GM12865 (cell line): ENCODE measurements around the gene MAP6D1.

Source experiments
- DNase-seq: peaks from one replicate; pipeline ENCODE4 v3.0.0; 2010; ENCODE audit warnings: low read depth
- H3K4me3 ChIP-seq: 2 replicates; pipeline ENCODE4 v1.5.1; 2011; ENCODE audit warnings: mild to moderate bottlenecking, low read depth, low read length, control low read depth
- TF ChIP-seq, protein P1 (sequence below): IDR thresholded peaks from 2 replicates; pipeline ENCODE4 v1.5.1; 2011; ENCODE audit warnings: low read length, control low read depth, low read depth, inconsistent platforms; ENCODE audit not compliant: insufficient read depth; ENCODE audit errors: missing control alignments

The MAP6D1 gene

DNA sequence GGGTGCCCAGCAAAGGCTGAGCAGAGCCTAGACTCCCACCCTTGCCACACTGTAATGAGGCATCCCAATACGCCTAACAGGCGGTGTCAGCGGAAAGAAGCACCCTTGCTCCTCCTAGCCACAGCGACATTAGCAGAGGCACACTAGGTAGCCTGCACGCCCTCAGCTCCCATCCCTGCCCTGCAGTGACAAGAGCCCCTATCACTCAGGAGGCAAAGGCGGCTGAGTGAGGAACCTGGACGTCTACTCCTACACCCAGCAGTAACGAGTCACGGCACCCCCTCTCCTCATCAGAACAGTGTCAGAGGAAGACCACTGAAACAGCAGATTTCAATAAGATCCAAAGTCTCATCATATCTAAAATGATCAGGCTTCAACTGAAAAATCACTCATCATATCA lies 12.0 kb upstream of the MAP6D1 start:
- DNase-seq = no peak
- H3K4me3 ChIP-seq = no peak overlapping the region
- TF ChIP-seq, protein P1, sequence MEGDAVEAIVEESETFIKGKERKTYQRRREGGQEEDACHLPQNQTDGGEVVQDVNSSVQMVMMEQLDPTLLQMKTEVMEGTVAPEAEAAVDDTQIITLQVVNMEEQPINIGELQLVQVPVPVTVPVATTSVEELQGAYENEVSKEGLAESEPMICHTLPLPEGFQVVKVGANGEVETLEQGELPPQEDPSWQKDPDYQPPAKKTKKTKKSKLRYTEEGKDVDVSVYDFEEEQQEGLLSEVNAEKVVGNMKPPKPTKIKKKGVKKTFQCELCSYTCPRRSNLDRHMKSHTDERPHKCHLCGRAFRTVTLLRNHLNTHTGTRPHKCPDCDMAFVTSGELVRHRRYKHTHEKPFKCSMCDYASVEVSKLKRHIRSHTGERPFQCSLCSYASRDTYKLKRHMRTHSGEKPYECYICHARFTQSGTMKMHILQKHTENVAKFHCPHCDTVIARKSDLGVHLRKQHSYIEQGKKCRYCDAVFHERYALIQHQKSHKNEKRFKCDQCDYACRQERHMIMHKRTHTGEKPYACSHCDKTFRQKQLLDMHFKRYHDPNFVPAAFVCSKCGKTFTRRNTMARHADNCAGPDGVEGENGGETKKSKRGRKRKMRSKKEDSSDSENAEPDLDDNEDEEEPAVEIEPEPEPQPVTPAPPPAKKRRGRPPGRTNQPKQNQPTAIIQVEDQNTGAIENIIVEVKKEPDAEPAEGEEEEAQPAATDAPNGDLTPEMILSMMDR = no peak

DNA sequence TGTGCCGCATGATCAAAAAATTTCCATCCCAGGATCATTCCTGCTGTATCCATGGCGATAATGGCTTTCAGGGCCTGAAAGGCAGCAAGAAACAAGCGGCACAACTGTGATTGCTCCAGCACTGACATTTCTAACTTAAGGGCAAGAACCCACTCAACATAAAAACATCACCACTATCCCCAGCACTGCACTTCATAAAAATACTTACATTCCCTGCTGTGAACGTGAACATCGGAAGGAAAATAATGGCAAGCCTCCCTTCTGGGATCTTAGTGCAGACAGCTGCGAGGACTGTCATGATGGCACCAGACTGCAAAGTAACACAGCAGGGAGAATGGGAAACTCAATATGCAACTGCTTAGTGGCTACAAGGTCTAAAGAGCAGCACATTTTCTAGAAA lies 8.1 kb upstream of the MAP6D1 start:
- no peak for DNase-seq
- no peak overlapping the region for H3K4me3 ChIP-seq
- TF ChIP-seq, protein P1 = no peak

DNA sequence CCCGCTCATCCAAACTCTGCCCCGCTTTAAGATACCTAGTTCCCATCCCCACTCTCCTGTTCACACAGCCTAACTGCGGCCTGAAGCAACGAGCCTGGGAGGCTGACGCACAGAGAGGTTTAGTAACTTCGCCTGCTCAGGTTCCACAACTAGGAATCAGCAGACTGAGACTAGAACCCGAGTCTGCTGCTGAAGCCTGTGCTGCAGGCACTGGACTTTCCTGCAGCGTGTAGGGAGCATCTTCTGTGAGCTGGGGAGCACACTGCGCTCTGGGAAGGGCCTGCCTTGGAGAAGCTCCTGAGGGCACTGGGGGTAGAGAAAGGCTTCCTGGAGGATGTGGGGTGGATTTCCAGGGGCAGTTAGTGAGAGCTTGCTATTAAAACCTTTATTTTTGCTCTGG lies 4.8 kb upstream of the MAP6D1 start:
- no peak overlapping the region for H3K4me3 ChIP-seq
- DNase-seq = no peak
- TF ChIP-seq, protein P1 = no peak

DNA sequence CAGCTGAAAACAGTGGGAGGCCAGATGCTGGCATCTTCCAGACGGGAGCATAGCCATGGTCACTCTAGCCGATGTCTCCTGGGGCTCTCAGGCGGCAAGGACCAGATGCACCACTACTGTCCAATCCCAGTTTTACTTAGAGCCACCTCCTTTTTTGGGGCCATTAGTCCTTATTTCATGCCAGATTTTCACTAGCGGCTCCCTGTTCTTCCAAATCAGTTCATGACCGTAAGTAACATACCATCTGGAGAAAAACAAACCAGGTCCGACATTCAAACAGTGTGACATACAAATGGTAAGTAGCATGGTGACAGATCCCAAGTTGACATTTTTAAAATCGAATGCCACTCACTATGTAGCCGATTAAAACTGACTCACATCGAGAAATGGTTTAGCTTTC lies 4.1 kb upstream of the MAP6D1 start:
- no peak overlapping the region for H3K4me3 ChIP-seq
- no peak for DNase-seq
- TF ChIP-seq, protein P1 = no peak

DNA sequence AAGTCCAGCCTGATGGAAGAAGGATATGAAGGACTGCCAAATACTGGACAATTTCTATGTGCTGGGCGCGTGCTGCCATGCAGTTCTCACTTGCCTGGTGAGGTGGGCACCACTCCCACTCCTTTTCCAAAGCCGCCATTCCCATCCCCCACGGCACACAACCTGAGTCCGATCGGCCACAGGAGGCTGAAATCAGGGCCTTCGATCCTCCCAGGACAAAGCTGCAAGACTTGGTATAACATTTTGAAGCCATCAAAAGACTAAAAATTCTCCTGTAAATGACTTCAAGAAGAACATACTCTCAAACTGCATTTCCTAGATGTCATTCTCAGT lies 3.1 kb upstream of the MAP6D1 start:
- DNase-seq = no peak
- no peak overlapping the region for H3K4me3 ChIP-seq

DNA sequence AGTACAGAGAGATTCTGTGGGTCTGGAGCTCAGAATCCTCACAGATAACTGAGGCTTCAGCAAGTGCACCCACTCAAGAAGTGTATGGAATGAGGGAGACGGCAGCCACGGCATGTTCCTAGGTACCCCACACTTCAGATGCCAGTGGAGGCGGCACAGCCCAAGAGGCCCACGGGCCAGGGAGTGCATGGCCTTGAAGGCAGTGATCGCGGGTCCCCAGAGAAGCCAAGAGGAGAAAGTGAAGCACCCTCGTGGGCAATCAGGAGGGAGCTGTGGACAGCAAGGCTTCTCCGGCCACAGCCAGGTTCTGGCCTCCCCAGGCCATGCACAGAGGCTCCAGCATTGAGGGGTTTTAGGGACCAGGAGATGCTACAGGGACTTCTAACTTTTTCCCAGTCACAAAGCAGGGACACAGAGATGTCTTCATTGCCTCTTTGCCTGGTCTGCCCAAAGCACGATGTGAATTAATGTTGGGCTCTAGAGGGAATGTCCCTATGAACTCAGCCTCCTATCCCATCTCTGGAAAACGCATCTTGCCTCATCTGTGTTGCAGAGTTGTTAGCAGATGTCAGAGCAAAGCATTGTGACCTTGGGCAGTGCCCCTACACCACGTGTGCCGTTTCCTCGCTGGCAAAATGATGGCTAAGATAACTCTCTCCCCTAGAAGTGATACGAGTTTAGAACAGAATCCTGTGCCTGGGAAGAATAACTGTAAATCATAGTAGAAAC lies 2.6 kb upstream of the MAP6D1 start:
- TF ChIP-seq, protein P1 = no peak
- no peak for DNase-seq
- H3K4me3 ChIP-seq = no peak overlapping the region

More for the DNA sequence above, 3.1 kb upstream of the MAP6D1 start:
- TF ChIP-seq, protein P1 = no peak
